H1 (cell line): Measurements from ENCODE around the gene RSPO1.

Experiments
- NRF1 ChIP-seq: IDR thresholded peaks from 2 replicates; pipeline ENCODE4 v1.6.1; 2011; ENCODE audit warnings: mild to moderate bottlenecking, low read depth, low read length, improper control_type of control experiment
- POLR2A ChIP-seq, 2 experiments: IDR thresholded peaks; 1 replicate in 1 of 2; 2 replicates in 1 of 2; pipeline ENCODE4 v1.6.1; 2011; ENCODE audit warnings: low read depth in 2 of 2, low read length in 2 of 2, mild to moderate bottlenecking in 2 of 2; ENCODE audit errors: control extremely low read depth in 1 of 2
- SP2 ChIP-seq: IDR thresholded peaks from 2 replicates; pipeline ENCODE4 v1.6.1; 2012; ENCODE audit warnings: mild to moderate bottlenecking, low read length, inconsistent platforms
- TF ChIP-seq, protein P1 (sequence below), 3 experiments: IDR thresholded peaks; 1 replicate in 2 of 3; 2 replicates in 1 of 3; pipeline versions ENCODE4 v1.5.1 to v1.6.1; 2011; ENCODE audit warnings: low read length in 3 of 3, mild to moderate bottlenecking in 3 of 3, inconsistent platforms in 2 of 3, low read depth in 1 of 3, moderate library complexity in 1 of 3; ENCODE audit not compliant: insufficient read depth in 1 of 3; ENCODE audit errors: control extremely low read depth in 1 of 3

DNA sequence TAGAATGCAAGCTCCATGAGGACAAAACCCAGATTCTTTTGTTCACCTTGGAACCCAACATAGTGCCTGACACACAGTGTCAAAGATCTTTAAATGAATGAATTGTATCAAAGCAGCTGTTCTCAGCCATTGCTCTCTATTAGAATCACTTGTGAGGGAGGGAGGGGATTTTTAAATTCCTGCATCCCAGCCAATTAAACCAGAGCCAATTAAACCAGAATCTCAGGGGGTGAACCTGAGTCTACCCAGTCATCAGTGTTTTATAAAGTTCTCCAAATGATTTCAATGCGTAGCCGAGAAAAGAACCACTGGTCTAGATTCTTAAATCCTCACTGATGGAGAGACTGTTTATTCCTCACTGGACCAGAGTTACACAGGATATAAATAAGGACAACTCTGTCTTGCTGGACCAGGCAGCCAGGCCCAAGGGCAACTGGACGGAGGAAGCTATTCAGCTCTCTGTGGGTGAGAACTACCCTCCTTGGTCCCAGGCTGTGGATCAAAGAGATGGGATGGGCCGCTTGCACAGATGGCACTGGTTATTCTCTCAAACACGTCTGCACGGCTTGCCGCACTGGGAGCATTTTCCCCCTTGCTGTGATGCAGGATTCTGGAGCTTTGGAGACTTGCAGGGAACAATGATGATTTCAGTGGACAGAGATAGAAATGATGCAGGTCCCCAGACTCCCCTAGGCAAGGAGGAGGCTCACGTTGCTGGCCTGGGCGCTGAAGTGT lies 37.6 kb upstream of the RSPO1 start:
- TF ChIP-seq POLR2A (IDR thresholded peaks at IDR 0.05; ENCODE audit: control extremely low read depth in 1 of 2, low read depth in 2 of 2, low read length in 2 of 2) (no peak), NRF1 (no peak), SP2 (no peak)
- TF ChIP-seq, protein P1, sequence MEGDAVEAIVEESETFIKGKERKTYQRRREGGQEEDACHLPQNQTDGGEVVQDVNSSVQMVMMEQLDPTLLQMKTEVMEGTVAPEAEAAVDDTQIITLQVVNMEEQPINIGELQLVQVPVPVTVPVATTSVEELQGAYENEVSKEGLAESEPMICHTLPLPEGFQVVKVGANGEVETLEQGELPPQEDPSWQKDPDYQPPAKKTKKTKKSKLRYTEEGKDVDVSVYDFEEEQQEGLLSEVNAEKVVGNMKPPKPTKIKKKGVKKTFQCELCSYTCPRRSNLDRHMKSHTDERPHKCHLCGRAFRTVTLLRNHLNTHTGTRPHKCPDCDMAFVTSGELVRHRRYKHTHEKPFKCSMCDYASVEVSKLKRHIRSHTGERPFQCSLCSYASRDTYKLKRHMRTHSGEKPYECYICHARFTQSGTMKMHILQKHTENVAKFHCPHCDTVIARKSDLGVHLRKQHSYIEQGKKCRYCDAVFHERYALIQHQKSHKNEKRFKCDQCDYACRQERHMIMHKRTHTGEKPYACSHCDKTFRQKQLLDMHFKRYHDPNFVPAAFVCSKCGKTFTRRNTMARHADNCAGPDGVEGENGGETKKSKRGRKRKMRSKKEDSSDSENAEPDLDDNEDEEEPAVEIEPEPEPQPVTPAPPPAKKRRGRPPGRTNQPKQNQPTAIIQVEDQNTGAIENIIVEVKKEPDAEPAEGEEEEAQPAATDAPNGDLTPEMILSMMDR (IDR thresholded peaks at IDR 0.05; ENCODE audit: control extremely low read depth in 1 of 3, insufficient read depth in 1 of 3, low read depth in 1 of 3, low read length in 3 of 3), result no peak
